ENCODE results near the gene COL9A1.

The COL9A1 gene

GRCh38 chr6:70221715-70222438 lies 81.0 kb downstream of the COL9A1 start:
- DNase-seq, result no peak

- DNase-seq, result no peak
Measured at GRCh38 chr6:70221025-70221714, 81.7 kb downstream of the COL9A1 start.

GRCh38 chr6:70219943-70220613 lies 82.8 kb downstream of the COL9A1 start:
- no peak for DNase-seq

- DNase-seq, result no peak
Measured at GRCh38 chr6:70216767-70217166, 86.1 kb downstream of the COL9A1 start.

GRCh38 chr6:70215460-70216108 lies 87.3 kb downstream of the COL9A1 start:
- DNase-seq, result no peak

GRCh38 chr6:70210462-70210861 lies 92.4 kb downstream of the COL9A1 start:
- no peak for DNase-seq

GRCh38 chr6:70208235-70208790 lies 94.6 kb downstream of the COL9A1 start:
- DNase-seq, result no peak

- DNase-seq, result no peak
Measured at GRCh38 chr6:70198785-70199184, 104.1 kb downstream of the COL9A1 start.

- no peak for DNase-seq
Measured at GRCh38 chr6:70196531-70196930, 106.4 kb downstream of the COL9A1 start.

- no peak for DNase-seq
Measured at GRCh38 chr6:70194421-70194820, 108.5 kb downstream of the COL9A1 start.

- no peak for DNase-seq
Measured at GRCh38 chr6:70188202-70188601, 114.7 kb downstream of the COL9A1 start.

- DNase-seq, result no peak
Measured at GRCh38 chr6:70186461-70186860, 116.4 kb downstream of the COL9A1 start.

GRCh38 chr6:70184723-70185122 lies 118.2 kb downstream of the COL9A1 start:
- no peak for DNase-seq

- no peak for DNase-seq
Measured at GRCh38 chr6:70183538-70183937, 119.3 kb downstream of the COL9A1 start.

- DNase-seq, result peak in 1 of 2 experiments; percentile 17
Measured at GRCh38 chr6:70180901-70181599, 121.8 kb downstream of the COL9A1 start.

- DNase-seq, result no peak
Measured at GRCh38 chr6:70180183-70180900, 122.5 kb downstream of the COL9A1 start.

GRCh38 chr6:70176842-70177550 lies 125.9 kb downstream of the COL9A1 start:
- DNase-seq, result no peak

GRCh38 chr6:70175770-70176169 lies 127.1 kb downstream of the COL9A1 start:
- DNase-seq, result no peak

GRCh38 chr6:70172252-70172651 lies 130.6 kb downstream of the COL9A1 start:
- DNase-seq, result no peak

GRCh38 chr6:70171236-70171635 lies 131.6 kb downstream of the COL9A1 start:
- DNase-seq, result no peak
